ENCODE data around the gene NUDT2.

GRCh38 chr9:34380034-34380510 lies 50.7 kb downstream of the NUDT2 start:
- TF ChIP-seq CTCF (IDR thresholded peaks at IDR 0.05 in 2 of 3, conservative IDR thresholded peaks at IDR 0.05 in 1 of 3; ENCODE audit: control insufficient read depth in 2 of 3, extremely low read depth in 1 of 3, insufficient read depth in 1 of 3, low read depth in 3 of 3, low read length in 3 of 3), result no peak
- TF ChIP-seq ZNF217 (IDR thresholded peaks at IDR 0.05), result no peak
- TF ChIP-seq EP300 (IDR thresholded peaks at IDR 0.05; ENCODE audit: borderline replicate concordance in 1 of 2, control insufficient read depth in 1 of 2, low read depth in 2 of 2, low read length in 2 of 2), result no peak
- no peak for TF ChIP-seq MTA3 (IDR thresholded peaks at IDR 0.05; ENCODE audit: borderline replicate concordance, low read length)
- no peak for TF ChIP-seq RAD21 (IDR thresholded peaks at IDR 0.05; ENCODE audit: insufficient read depth, low read depth, low read length)
- no peak for TF ChIP-seq ATF3 (IDR thresholded peaks at IDR 0.05; ENCODE audit: borderline replicate concordance, extremely low read depth, low read depth, low read length)
- no peak for TF ChIP-seq YY1 (IDR thresholded peaks at IDR 0.05; ENCODE audit: low read depth, low read length)
- TF ChIP-seq POLR2A (IDR thresholded peaks at IDR 0.05; ENCODE audit: low read depth, low read length), result no peak
- TF ChIP-seq ESRRA (IDR thresholded peaks at IDR 0.05; ENCODE audit: low read length), result no peak
- TF ChIP-seq SREBF1 (IDR thresholded peaks at IDR 0.05; ENCODE audit: low read length), result no peak
- no peak for TF ChIP-seq CREM (IDR thresholded peaks at IDR 0.05; ENCODE audit: low read depth)
- TF ChIP-seq SREBF2 (IDR thresholded peaks at IDR 0.05; ENCODE audit: low read length), result no peak
- no peak for TF ChIP-seq SP1 (IDR thresholded peaks at IDR 0.05; ENCODE audit: low read depth, low read length)
- no peak for TF ChIP-seq MAX (IDR thresholded peaks at IDR 0.05; ENCODE audit: low read depth, low read length)
